ENCODE results near the gene MAP4.

The MAP4 gene

DNA sequence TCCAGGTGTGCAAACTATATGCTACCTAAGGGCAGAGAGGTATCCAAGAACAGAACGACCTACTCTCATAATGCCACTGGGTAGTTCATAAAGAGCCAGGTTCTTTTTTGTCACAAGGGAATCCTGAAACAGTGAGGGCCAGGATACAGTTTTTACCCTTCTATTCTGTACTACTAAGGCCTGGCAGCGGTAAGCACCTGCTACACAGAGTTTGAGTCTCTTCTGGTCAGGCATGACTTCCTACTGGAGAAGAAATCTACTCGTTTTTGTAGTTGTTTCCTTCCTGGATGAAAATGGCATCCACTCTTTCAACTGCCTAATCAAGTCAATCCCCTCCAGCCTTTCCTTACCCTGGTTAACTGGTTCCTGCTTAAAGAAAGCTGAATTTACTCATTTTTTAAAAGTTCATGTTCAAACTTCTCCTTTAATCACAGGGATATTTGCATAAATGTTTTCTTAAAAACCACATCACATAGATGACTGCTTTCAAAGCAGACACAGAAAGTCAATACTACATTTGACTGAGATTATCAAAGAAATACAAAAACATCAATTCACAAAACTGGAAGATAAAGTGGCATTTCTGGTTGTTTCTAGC is 40.0 kb downstream of the MAP4 start:
- intact Hi-C loops (cut with DNase I): no loop called here

DNA sequence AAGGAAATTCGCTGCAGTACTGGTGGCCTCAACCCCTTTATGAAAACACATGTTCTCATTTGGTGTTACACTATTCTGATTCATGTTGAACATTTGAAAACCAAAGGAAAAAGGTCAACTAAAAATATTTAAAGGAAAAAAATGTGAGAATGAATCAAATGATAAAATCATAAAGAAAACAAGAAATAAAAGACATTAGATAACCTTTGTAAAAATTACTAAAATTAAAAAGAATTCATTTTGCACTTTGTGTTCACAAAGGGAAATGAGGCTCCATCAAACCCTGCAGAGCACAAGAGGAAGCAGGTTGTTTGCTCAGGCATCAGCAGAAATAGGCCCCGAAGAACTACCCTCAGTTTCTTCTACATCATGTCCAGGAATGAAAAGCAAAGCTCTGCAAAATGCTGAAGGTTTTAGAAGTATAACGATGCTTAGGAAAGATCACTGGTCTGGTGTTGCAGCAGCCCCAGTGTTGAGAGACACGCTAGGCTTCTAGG is 41.2 kb downstream of the MAP4 start:
- intact Hi-C loops (cut with DNase I): no loop called here
- no peak for DNase-seq

More for the DNA sequence above, 40.0 kb downstream of the MAP4 start:
- no peak for DNase-seq

DNA sequence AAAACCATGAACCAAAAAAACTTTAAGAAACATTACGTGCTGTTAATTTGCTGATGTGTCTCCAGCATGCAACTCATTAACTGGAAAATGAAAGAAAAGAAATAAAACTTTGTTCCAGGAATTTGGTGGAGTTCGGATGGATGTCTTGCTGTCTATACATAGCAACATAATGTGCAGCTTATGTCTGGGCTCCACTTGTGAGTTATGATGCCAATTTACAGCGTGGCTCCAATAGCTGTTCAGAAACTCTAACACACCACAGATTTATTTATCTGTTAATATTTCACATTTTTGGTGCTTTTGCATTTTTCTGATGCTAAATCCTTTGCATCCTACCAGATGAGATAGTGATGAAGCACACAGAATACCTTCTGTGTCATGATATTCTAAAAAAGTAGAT is 45.1 kb downstream of the MAP4 start:
- intact Hi-C loops (cut with DNase I): no loop called here
- no peak for DNase-seq

DNA sequence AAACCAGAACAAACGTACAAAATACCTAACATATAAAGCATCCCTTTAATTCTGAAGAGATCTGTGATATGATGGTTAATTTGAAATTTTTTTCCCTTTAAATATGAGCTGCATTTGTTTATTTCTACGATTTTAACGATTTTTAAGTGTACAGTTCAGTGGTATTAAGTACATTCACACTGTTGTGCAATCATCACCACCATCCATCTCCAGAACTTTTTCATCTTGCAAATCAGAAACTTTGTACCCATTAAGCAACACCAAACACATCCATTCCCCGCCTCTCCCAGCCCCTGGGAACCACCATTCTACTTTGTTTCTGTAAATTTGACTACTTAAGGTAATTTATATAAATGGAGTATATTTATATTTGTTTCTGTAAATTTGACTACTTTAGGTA is 51.5 kb downstream of the MAP4 start:
- intact Hi-C loops (cut with DNase I): no loop called here
- no peak for DNase-seq

DNA sequence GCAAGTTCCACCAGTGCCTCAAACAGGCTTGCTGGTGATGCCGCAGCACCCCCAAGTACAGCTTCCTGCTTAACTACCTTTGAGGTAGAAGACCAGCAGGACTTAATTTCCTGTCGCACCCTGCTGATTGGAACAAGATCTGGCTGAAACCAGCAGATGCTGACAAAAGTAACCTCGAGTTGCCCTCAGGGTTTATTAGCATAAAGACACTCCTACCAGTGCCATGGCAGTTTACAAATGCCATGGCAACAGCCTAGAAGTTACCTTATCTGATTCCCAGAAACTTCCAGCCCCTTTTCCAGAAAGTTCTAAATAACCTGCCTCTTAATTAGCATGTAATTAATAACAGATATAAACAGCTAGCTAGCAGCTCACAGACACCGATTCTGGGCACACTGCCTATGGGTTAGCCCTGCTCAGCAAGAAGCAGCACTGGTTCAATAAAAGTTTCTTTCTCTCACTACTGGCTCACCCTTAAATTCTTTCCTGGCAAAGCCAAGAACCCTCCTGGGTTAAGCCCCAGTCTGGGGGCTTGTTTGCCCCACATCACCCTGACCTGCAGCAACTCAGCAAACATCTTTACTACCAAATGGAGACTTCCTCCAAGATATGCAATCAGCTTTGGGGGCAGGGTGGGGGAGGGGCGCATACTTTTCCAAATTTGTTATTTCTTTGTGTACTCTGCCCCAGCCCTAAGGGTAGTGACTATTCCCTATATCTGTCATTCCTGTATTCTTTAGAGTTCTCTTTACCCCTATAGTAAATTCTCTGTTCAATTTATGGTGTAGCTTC is 54.2 kb downstream of the MAP4 start:
- intact Hi-C loops (cut with DNase I): no loop called here
- DNase-seq: peak in 1 of 10 donors; percentile 13

DNA sequence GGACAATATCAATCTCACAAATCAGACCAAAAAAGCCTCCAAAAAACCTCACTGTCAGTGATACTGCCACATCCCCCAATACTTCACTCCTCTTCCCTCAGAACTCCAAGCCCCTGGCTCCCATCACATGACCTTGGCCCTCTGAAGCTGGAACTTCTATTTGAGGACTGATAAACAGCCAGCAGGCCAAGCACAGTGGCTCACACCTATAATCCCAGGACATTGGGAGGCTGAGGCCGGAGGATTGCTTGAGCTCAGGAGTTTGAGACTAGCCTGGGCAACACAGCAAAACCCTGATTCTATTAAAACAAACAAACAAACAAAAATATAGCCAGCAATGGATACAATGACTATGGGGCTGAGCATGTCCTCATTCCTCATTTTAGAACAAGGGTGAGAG is 55.2 kb downstream of the MAP4 start:
- DNase-seq: no peak
- intact Hi-C loops (cut with DNase I): no loop called here

DNA sequence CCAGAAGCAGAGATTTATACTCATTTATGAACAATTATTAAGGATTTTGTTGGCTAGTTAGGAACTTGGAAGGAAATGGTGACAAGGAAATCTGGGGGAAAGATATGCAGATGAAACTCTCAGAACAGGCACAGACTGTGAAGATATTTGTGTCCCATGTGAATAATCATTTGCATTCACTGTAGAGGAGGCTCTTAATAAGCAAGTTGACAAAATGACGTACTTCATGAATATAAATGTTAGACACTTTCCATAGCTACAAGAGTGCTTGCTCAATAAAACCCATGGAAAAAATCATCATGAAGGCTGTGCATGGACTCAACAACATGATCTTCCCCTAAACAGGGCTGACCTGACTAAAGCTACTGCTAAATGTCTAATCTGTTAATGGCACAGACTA is 59.7 kb downstream of the MAP4 start:
- no peak for DNase-seq
- intact Hi-C loops (cut with DNase I): no loop called here

DNA sequence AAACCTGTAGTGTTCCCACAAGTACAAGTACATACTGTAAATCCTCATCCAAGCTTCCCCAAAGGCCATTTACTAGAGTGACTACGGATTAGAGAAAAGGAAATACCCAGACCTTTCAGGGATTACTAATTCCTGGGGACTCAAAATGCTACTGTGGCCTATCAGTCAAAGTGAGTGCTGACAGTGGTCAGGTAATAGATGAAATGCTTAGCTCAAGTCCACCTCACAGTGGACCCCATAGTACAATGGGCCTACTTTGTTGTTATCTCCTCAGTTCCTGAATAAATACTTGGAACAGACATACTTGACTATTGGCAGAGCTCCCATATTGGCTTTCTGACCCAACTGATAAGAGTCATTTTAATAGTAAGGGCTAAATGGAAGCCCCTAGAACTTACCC is 61.6 kb downstream of the MAP4 start:
- intact Hi-C loops (cut with DNase I): no loop called here
- DNase-seq: no peak

DNA sequence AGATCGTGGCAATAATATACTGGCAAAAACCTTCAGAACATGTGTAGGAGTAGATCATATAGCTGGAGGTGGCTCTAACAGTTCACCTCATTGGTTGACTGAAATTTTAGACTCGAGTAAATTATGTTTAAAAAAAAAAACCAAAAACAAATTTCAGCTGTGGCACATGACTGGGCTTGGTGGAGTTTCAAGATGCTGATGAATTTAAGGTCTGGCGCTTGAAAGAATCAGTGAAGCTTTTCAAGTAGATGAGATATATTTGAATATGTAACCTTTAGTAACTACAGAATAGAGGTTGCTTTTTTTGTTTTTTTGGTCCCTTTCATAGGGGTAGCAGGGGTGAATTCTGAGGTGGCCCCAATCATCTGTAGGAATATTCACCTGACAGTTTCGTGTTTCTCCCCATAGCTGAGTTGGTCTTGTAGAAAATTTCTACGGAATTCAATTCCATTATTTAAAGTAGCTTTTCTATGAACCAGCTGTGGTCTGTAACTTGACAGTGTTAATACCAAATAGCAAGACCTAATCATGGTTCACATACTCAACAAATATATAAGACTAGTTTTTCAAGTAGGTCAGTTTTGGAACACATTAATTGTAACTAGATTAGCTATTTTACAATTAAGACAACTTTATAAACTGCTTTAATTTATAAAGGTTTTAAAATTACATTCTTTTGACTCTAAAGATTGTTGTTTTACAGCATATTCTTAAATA is 65.6 kb downstream of the MAP4 start:
- intact Hi-C loops (cut with DNase I): no loop called here
- DNase-seq: no peak

DNA sequence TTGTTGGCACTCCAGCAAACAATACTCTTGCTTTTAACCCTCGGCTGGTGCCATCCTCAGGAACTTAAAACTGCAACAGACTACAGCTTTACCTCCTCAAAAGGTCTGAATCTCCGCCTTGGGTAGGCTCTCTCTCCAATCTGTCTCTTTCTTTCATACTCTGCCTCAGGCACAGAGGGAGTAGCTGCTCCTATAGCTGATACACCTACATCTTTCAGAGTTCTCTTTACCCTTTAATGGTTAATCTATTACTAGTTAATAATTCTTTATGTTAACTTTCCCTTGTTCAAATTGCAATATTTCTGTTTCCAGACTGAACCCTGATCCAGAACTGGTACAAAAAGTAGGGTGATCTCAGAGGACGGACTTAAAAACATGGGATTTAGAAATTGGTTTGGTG is 66.2 kb downstream of the MAP4 start:
- intact Hi-C loops (cut with DNase I): no loop called here
- no peak for DNase-seq

DNA sequence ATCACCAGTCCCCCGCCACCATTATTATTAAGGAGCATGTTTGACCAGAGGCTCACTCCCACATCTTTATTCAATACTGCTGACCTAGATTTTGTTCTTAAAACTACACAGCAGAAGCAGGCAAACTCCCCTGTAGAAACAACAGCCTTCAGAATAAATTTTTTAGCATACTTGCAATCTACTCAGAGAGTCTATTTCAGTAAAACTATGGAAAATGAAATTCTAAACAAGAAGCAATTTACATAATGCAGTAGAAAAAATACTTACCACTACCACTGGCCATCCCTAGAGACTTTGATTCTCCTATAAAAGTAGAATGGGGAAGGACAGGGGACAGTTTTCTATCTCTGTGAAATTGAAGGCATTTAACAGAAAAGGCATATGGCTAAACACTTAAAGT is 76.0 kb downstream of the MAP4 start:
- intact Hi-C loops (cut with DNase I): no loop called here
- no peak for DNase-seq

DNA sequence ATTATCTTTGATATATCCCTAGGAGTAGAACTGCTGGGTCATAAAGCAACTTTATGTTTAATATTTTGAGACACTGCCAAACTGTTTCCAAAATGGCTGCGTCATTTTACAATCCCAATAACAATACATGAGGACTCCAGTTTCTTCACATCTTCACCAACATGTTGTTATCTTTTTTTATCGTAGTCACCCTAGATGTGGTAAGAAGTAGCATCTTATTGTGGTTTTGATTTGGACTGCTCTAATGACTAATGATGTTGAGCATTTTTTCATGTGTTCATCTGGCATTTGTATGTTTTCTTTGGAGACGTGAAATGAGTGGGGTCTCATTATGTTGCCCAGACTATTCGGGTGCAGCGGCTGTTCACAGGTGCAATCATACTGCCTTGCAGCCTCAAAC is 83.8 kb downstream of the MAP4 start:
- no peak for DNase-seq
- intact Hi-C loops (cut with DNase I): no loop called here

DNA sequence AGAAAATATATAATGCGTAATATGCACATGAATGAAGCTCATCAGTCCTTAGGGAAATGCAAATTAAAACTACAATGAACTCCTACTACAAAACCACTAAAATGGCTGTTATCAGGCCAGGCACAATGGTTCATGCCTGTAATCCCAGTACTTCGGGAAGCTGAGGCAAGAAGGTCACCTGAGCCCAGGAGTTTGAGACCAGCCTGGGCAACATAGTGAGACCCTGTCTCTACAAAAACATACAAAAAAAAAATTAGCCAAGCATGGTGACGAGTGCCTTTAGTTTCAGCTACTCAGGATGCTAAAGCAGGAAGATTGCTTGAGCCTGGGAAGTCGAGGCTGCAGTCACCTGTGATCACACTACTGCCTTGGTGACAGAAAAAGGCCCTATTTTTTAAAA is 85.2 kb downstream of the MAP4 start:
- DNase-seq: no peak
- intact Hi-C loops (cut with DNase I): no loop called here

DNA sequence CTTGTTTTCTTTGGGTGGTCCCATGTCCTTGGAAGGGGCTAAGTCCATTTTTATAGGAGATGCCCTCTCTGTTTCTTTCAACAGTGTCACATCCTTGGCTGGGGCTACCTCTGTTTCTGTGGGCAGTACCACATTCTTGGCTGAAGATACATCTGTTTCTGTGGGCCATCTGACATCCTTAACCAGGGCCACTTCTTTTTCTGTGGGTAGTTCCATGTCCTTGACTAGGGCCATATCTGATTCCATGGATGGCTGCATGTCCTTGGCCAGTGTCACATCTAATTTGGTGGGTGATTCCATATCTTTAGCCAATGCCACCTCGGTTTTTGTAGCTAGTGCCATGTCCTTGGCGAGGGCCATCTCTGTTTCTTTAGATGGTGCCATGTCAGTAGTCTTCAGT is 99.5 kb downstream of the MAP4 start:
- no peak for DNase-seq
- intact Hi-C loops (cut with DNase I): no loop called here

DNA sequence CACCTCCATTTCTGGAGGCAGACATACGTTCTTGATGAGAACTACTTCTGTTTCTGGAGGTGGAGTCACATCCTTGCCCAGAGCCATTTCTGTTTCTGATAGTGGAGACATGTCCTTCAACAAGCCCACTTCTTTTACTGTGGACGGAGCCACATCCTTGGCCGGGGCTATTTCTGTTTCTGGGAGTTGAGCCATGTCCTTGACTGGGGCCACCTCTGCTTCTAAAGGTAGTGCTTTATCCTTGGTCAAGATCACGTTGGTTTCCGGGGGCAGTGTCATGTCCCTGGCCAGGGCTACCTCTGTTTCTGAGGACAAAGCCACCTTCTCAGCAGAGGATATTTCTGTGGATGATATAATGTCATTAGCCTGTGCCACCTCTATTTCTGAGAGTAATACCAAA is 100.0 kb downstream of the MAP4 start:
- DNase-seq: no peak
- intact Hi-C loops (cut with DNase I): no loop called here

DNA sequence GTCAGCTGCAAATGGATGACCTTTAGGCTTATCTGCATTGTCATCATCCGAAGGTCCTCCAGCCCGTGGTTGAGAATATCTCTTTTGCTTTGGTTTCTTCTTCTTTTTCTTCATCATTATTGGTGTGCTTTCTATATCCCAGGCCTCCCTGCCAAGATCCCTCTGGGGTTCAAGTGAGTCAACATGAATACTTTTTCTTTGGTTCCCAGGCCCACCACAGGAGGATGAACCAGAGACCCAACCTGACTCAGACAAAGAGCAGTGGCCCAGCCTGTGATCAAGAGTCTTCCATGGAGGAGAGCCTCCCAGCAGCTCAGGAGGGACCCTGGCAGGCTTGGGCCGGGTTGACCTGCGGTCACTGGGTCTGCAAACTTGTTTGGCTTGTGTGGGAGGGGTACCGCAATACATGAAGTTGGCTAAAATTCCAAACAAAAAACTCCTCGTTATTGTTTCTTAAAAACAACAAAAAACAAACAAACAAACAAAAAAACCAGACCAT is 104.2 kb downstream of the MAP4 start:
- intact Hi-C loops (cut with DNase I): no loop called here
- no peak for DNase-seq

DNA sequence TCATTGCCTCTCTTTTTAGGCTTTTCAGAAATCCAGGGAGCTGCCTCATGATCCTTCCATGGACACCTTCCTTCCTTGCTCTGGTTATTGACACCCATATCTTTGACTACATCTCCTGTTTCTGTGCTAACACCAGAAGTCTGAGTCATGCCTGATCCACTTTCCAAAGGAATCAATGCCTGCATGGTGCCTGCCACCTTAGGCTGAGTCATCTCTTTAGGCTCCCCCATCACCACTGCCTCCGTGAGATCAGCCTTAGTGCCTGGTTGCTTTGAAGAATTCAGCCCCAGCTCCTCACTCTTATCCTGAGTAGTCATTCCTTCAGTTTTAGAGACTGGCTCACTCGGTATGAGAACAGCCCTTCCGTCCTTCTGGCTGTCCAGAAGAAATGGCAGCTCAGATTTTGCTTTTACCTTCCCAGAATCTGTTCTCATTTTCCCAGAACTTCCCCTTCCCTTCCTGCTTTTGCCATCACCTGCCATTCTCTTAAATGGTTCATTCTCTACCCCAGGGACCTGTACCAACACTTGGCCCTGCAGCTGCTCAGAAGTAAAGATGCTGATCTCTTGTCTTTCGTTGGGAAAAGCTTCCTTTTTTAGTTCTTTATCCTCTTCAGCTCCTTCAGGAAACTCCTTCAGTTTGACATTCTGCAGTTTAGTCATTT is 105.3 kb downstream of the MAP4 start:
- peak in 5 of 10 donors; percentile 7 to 88 (median 27) for DNase-seq
- intact Hi-C loops (cut with DNase I): no loop called here

DNA sequence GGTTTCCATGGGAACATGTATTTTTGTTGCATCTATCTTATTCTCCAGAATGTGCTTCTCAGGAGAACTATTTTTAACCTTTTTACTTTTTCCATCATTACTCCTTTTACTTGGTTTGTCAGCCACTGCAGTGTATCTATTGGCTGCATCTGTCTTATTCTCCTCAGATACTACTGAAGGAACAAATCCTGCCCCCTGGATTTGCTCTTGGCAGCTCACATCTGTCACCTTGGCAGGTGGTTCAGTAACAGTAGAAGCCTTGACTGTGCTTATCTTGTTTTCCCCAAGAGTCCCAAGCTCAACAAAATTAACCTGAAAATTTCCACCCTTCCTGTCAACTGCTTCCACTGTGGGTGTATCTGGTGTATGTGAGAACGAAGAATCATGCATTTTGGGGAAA is 106.0 kb downstream of the MAP4 start:
- intact Hi-C loops (cut with DNase I): no loop called here
- no peak for DNase-seq

DNA sequence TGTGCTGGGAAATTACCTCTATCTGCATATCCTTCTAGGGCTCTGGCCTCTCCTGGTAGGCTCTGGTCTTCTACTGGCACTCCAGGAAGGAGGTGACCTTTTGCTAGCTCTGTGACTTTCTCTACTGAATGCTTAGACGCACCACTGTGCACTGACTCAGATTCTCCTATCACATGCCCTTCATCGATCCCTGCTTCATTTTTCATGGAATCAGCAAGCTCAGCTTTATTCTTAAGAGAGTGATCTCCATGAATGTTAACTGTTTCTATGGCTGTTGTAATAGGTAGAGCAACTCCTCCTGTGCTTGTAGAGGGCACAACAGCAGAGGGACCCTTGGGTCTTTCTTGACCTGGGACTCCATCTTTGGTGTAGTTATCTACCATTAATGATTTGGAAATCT is 106.6 kb downstream of the MAP4 start:
- intact Hi-C loops (cut with DNase I): no loop called here

DNA sequence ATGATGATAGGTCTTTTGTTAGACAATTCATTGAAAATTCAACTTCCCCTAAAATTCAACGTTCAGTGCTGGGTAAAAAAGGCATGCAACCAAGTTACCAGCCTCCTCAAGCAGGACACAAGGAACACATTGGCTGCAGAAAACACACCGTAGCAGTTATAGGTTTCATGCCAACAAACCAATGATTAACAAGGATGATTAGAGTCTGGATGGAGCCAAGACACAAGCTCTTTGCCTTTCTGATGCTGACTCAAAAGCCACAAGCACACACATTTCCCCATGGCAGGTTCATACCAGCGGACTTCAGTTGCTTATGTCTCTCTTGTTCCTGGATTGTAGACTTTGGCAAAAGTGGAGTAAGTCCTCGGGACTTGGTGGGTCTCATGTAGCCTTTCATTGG is 107.5 kb downstream of the MAP4 start:
- intact Hi-C loops (cut with DNase I): no loop called here
- DNase-seq: no peak

More for the DNA sequence above, 106.6 kb downstream of the MAP4 start:
- DNase-seq: no peak

DNA sequence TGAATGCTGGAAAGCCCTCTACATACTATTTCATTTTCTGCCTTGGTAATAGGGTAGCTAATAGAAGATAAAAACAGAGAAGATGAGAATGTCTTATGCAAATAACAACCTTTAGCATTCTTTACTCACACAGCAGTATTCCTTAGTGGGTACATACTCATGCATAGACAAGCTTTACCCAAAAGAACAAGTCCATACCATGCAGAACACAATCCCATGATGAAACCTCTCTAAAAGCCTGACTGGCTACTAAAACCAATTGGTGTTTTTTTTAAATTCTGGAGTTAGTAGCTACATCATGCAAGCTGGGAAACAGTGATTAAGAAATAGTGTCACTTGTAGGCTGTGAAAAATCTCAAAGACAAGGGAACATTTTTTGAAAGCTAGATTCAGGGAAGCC is 108.4 kb downstream of the MAP4 start:
- intact Hi-C loops (cut with DNase I): no loop called here
- DNase-seq: no peak

Data from posterior cingulate gyrus (tissue), 11 donors.